ENCODE measurements around the gene CSN3. TPM values are rescaled to one million over a fixed set of nuclear protein-coding genes. Genes with fewer than 3 reads are reported as not detected.

CSN3 gene
- total RNA-seq, 1 experiment from 2014 or later: not detected

DNA sequence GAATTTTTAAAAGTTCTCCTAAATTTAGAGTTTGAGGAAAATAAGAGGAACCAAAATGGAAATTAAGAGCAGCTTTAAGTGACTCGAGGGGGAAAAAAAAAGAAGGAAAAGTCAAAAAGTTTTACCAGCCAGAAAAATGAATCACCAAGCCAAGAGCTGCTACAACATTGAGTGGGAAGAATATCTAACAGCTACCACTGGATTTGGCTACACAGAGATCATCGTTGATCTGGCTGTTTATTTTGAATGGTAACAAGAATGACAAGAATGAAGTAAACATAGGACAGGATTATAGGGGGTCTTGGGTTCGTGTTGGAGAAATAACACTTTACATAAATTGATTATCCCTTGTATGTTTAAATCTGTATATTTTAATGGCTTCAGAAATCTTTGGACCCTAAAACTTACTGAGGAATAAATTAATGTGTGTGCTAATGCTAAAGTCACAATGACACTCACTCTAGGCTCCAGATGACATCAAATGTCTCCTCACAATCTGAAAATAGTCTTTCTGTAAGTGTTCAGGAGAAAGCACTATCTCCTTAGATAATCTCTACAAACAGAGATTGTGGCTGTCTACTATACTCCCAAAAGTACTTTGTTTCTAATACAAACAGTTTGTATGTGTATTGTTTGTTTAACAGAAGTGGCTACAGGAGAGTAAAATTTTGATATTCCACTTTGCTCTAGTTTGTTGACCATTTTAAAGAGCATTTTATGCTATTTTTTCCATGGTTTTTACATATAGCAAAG lies 3.1 kb upstream of the CSN3 start:
- Mint-ChIP-seq H3K9me3 (no peaks in the 10 kb centered on the region), H3K27me3 (ENCODE audit: low read depth) (no peaks in the 10 kb centered on the region)
- no peak overlapping the region for H3K14ac ChIP-seq (ENCODE audit: insufficient read depth, low read length)

More for the DNA sequence above, 3.1 kb upstream of the CSN3 start:
- no peak overlapping the region for H3K18ac ChIP-seq (ENCODE audit: insufficient read length, low read depth, low read length)
- no peak overlapping the region for H2AFZ ChIP-seq (ENCODE audit: low read length)
- no peak overlapping the region for H3K4me2 ChIP-seq (ENCODE audit: insufficient read depth, insufficient read length, low read length)
- H2BK12ac ChIP-seq (ENCODE audit: insufficient read length, low read depth, low read length): no peak overlapping the region
- no peaks in the 10 kb centered on the region for H3K79me1 ChIP-seq (ENCODE audit: insufficient read depth, low read depth, low read length, poor library complexity, severe bottlenecking)
- no peaks in the 10 kb centered on the region for H3K79me2 ChIP-seq (ENCODE audit: insufficient read depth, low read length)
- no peak overlapping the region for H3K4me3 Mint-ChIP-seq
- H3K4me1 Mint-ChIP-seq: no peaks in the 10 kb centered on the region
- WGBS (ENCODE audit: extremely low coverage, insufficient read length, low lambda C conversion rate): no CpG with 5 or more reads among the region's 3 CpGs
- no peaks in the 10 kb centered on the region; the same call in 1 of the 2 replicates for H3K4me1 ChIP-seq (ENCODE audit: insufficient read depth, low read length)
- H3K23ac ChIP-seq (ENCODE audit: insufficient read length, low read depth, low read length): no peak overlapping the region
- H3K9me3 ChIP-seq (ENCODE audit: control insufficient read depth, low read depth, low read length): no peaks in the 10 kb centered on the region
- no peak overlapping the region for H3K27ac ChIP-seq (ENCODE audit: insufficient read length, low read depth, low read length)
- H4K91ac ChIP-seq (ENCODE audit: insufficient read length, low read depth, low read length): no peak overlapping the region
- no peak overlapping the region for H3K27ac Mint-ChIP-seq
- no peak overlapping the region for H3K56ac ChIP-seq (ENCODE audit: insufficient read length, low read depth, low read length)
- no peaks in the 10 kb centered on the region for H4K20me1 ChIP-seq (ENCODE audit: control insufficient read depth, insufficient read depth, insufficient read length)
- H3K4ac ChIP-seq (ENCODE audit: low read depth, low read length): no peak overlapping the region
- no peak overlapping the region for H3K9ac ChIP-seq (ENCODE audit: extremely low read depth, insufficient read length, low read length)
- H2BK20ac ChIP-seq (ENCODE audit: low read depth, low read length, poor library complexity, severe bottlenecking): no peak overlapping the region
- TF ChIP-seq, protein P1, sequence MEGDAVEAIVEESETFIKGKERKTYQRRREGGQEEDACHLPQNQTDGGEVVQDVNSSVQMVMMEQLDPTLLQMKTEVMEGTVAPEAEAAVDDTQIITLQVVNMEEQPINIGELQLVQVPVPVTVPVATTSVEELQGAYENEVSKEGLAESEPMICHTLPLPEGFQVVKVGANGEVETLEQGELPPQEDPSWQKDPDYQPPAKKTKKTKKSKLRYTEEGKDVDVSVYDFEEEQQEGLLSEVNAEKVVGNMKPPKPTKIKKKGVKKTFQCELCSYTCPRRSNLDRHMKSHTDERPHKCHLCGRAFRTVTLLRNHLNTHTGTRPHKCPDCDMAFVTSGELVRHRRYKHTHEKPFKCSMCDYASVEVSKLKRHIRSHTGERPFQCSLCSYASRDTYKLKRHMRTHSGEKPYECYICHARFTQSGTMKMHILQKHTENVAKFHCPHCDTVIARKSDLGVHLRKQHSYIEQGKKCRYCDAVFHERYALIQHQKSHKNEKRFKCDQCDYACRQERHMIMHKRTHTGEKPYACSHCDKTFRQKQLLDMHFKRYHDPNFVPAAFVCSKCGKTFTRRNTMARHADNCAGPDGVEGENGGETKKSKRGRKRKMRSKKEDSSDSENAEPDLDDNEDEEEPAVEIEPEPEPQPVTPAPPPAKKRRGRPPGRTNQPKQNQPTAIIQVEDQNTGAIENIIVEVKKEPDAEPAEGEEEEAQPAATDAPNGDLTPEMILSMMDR (conservative IDR thresholded peaks at IDR 0.05): no peak
- no peak overlapping the region for H2BK5ac ChIP-seq (ENCODE audit: insufficient read length, low read length)
- no peak overlapping the region for H3T11ph ChIP-seq (ENCODE audit: low read length)
- no peaks in the 10 kb centered on the region for H3K36me3 Mint-ChIP-seq (ENCODE audit: insufficient read depth in 1 of 3, low read depth in 3 of 3)
- no peak overlapping the region for H4K8ac ChIP-seq (replicated peaks; ENCODE audit: insufficient read length, low read depth, low read length)
- H2BK120ac ChIP-seq (ENCODE audit: low read depth, low read length, poor library complexity, severe bottlenecking): no peak overlapping the region
- no peak overlapping the region for H4K5ac ChIP-seq (ENCODE audit: insufficient read length, low read depth, low read length)
- no peak overlapping the region for H2BK15ac ChIP-seq (ENCODE audit: low read depth, low read length)
- H3K23me2 ChIP-seq (ENCODE audit: insufficient read length, low read depth, low read length, poor library complexity, severe bottlenecking): no peaks in the 10 kb centered on the region
- DNase-seq: no peak
- no peak overlapping the region for H2AK5ac ChIP-seq (ENCODE audit: insufficient read length, low read length)
- H3K27me3 ChIP-seq (ENCODE audit: insufficient read depth, low read length): no peaks in the 10 kb centered on the region
